Measurements from ENCODE around the gene MAP3K1.

The MAP3K1 gene

GRCh38 chr5:56812110-56812509, 3.2 kb upstream of the MAP3K1 start:
- peaks cover 8% of the 10 kb centered on the region for H3K4me1 Mint-ChIP-seq
- H3K27me3 Mint-ChIP-seq (ENCODE audit: low read depth), result peaks cover 17% of the 10 kb centered on the region
- no peaks in the 10 kb centered on the region for H3K9me3 Mint-ChIP-seq
- H3K4me3 Mint-ChIP-seq, result no peak overlapping the region
- TF ChIP-seq CTCF (IDR thresholded peaks at IDR 0.05; ENCODE audit: unreplicated experiment in 3 of 3), result no peak
- H3K27ac Mint-ChIP-seq, result peak overlapping the region in 1 of 3 experiments; percentile 95
- no peaks in the 10 kb centered on the region for H3K36me3 Mint-ChIP-seq (ENCODE audit: low read depth)

- H3K4me1 Mint-ChIP-seq, result peaks cover 16% of the 10 kb centered on the region
- no peak for TF ChIP-seq CTCF (IDR thresholded peaks at IDR 0.05; ENCODE audit: unreplicated experiment in 3 of 3)
- H3K9me3 Mint-ChIP-seq, result no peaks in the 10 kb centered on the region
- peaks cover 17% of the 10 kb centered on the region for H3K27me3 Mint-ChIP-seq (ENCODE audit: low read depth)
- peak overlapping the region; percentile 86 to 94 (median 90) for H3K4me3 Mint-ChIP-seq
- no peaks in the 10 kb centered on the region for H3K36me3 Mint-ChIP-seq (ENCODE audit: low read depth)
- peak overlapping the region; percentile 79 to 96 (median 95) for H3K27ac Mint-ChIP-seq
Observed at GRCh38 chr5:56813302-56813701, 2.0 kb upstream of the MAP3K1 start.

- TF ChIP-seq CTCF (IDR thresholded peaks at IDR 0.05; ENCODE audit: unreplicated experiment in 3 of 3), result no peak
- no peaks in the 10 kb centered on the region for H3K9me3 Mint-ChIP-seq
- peaks cover 17% of the 10 kb centered on the region for H3K27me3 Mint-ChIP-seq (ENCODE audit: low read depth)
- H3K36me3 Mint-ChIP-seq (ENCODE audit: low read depth), result no peaks in the 10 kb centered on the region
- H3K27ac Mint-ChIP-seq, result peak overlapping the region; percentile 95 to 96 (median 95)
- H3K4me1 Mint-ChIP-seq, result peaks cover 23% of the 10 kb centered on the region
- H3K4me3 Mint-ChIP-seq, result peak overlapping the region; percentile 86 to 94 (median 90)
Observed at GRCh38 chr5:56814361-56814962, 887 bp upstream of the MAP3K1 start.

GRCh38 chr5:56815658-56816545, 553 bp downstream of the MAP3K1 start:
- Mint-ChIP-seq H3K4me1 (peaks cover 34% of the 10 kb centered on the region), H3K4me3 (peak overlapping the region; percentile 90 to 96 (median 91)), H3K9me3 (no peaks in the 10 kb centered on the region), H3K36me3 (ENCODE audit: low read depth) (peaks cover 5% of the 10 kb centered on the region), H3K27ac (peak overlapping the region in 2 of 3 experiments; percentile 97 to 98), H3K27me3 (ENCODE audit: low read depth) (peaks cover 17% of the 10 kb centered on the region)
- no peak for TF ChIP-seq CTCF (IDR thresholded peaks at IDR 0.05; ENCODE audit: unreplicated experiment in 3 of 3)

- no peaks in the 10 kb centered on the region for H3K9me3 Mint-ChIP-seq
- peaks cover 8% of the 10 kb centered on the region for H3K36me3 Mint-ChIP-seq (ENCODE audit: low read depth)
- peak overlapping the region; percentile 92 to 98 (median 97) for H3K27ac Mint-ChIP-seq
- no peak for TF ChIP-seq CTCF (IDR thresholded peaks at IDR 0.05; ENCODE audit: unreplicated experiment in 3 of 3)
- H3K4me1 Mint-ChIP-seq, result peaks cover 34% of the 10 kb centered on the region
- H3K4me3 Mint-ChIP-seq, result peak overlapping the region; percentile 90 to 96 (median 91)
- peaks cover 17% of the 10 kb centered on the region for H3K27me3 Mint-ChIP-seq (ENCODE audit: low read depth)
Observed at GRCh38 chr5:56816546-56817081, 1.3 kb downstream of the MAP3K1 start.
